ENCODE data around the gene GMDS.

Gene GMDS

DNA sequence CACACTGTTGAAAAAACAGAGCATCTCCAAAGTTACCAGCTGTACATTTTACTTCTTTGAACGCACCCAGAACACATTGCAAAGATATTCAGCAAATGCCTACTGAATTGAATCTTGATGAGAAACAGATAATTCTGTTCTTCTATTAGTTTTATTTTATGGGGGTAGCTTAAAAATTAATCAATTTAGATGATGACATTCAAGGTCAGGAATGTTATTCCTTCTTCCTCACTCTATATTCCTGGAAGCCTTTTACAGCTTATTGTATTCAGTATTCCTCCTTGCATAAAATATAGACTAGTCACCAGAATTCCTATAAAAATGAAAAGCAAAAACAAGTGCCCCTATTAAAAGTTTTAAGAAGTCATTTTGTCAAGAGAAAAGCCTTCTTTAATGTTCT, 21.4 kb upstream of the GMDS start:
- no peak for DNase-seq (ENCODE audit: low read depth in 2 of 2)
- TF ChIP-seq, protein P1, sequence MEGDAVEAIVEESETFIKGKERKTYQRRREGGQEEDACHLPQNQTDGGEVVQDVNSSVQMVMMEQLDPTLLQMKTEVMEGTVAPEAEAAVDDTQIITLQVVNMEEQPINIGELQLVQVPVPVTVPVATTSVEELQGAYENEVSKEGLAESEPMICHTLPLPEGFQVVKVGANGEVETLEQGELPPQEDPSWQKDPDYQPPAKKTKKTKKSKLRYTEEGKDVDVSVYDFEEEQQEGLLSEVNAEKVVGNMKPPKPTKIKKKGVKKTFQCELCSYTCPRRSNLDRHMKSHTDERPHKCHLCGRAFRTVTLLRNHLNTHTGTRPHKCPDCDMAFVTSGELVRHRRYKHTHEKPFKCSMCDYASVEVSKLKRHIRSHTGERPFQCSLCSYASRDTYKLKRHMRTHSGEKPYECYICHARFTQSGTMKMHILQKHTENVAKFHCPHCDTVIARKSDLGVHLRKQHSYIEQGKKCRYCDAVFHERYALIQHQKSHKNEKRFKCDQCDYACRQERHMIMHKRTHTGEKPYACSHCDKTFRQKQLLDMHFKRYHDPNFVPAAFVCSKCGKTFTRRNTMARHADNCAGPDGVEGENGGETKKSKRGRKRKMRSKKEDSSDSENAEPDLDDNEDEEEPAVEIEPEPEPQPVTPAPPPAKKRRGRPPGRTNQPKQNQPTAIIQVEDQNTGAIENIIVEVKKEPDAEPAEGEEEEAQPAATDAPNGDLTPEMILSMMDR (IDR thresholded peaks at IDR 0.05; ENCODE audit: low read depth, low read length), result no peak

GRCh38 chr6:2266031-2266795, 20.8 kb upstream of the GMDS start:
- TF ChIP-seq, protein P1 (IDR thresholded peaks at IDR 0.05; ENCODE audit: low read depth, low read length), result no peak
- DNase-seq (ENCODE audit: low read depth in 2 of 2), result no peak
- no peak overlapping the region for H3K4me3 ChIP-seq (replicated peaks in 1 of 2; ENCODE audit: low read depth in 2 of 2, low read length in 2 of 2)

More for the DNA sequence above, 21.4 kb upstream of the GMDS start:
- H3K4me3 ChIP-seq (replicated peaks in 1 of 2; ENCODE audit: low read depth in 2 of 2, low read length in 2 of 2), result no peak overlapping the region

GRCh38 chr6:2264932-2265331, 19.5 kb upstream of the GMDS start:
- DNase-seq (ENCODE audit: low read depth in 2 of 2), result peak; percentile 35 to 82
- TF ChIP-seq, protein P1 (IDR thresholded peaks at IDR 0.05; ENCODE audit: low read depth, low read length), result peak; percentile 31
- H3K4me3 ChIP-seq (replicated peaks in 1 of 2; ENCODE audit: low read depth in 2 of 2, low read length in 2 of 2), result no peak overlapping the region

- no peak for DNase-seq (ENCODE audit: low read depth in 2 of 2)
- H3K4me3 ChIP-seq (replicated peaks in 1 of 2; ENCODE audit: low read depth in 2 of 2, low read length in 2 of 2), result no peak overlapping the region
- TF ChIP-seq, protein P1 (IDR thresholded peaks at IDR 0.05; ENCODE audit: low read depth, low read length), result no peak
These were observed 18.5 kb upstream of the GMDS start for GRCh38 chr6:2263896-2264295.

DNA sequence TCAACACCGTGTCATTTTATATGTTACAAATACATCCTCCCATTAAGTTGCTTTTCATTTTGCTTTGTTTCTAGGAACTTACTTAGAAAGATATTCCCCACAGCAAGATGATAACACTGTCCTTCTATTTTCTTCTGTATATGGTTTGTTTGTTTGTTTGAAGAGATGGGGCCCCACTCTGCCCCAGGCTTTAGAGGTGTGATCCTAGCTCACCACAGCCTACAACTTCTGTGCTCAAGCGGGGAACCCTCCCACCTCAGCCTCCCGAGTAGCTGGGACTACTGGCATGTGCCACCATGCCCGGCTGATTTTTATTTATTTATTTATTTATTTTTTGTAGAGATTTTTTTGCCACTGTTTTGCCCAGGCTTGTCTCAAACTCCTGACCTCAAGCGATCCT, 14.2 kb upstream of the GMDS start:
- H3K4me3 ChIP-seq (replicated peaks in 1 of 2; ENCODE audit: low read depth in 2 of 2, low read length in 2 of 2), result no peak overlapping the region
- TF ChIP-seq, protein P1 (IDR thresholded peaks at IDR 0.05; ENCODE audit: low read depth, low read length), result no peak
- no peak for DNase-seq (ENCODE audit: low read depth in 2 of 2)

DNA sequence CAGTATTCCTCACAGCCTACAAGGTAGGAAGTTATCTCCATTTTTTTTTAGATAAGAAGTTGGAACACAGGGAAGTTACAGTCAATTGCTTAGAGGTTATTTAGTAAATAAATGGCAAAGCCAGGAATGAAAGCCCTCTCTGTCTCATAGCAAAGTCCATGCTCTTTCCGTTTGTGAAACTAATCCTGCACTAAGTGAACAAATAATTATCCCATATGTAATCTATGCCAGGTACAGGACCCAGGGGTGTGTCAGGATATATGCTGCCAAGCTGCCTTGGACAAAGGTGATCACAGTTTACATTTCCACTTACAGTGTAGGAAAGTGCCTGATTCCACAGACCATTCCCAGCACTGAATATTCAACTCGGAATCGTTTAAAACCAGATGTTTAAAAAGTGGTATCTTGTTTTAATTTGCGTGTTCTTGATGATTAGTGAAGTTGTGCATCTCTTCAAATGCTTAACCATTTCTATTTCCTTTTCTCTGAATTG, 13.6 kb upstream of the GMDS start:
- TF ChIP-seq, protein P1 (IDR thresholded peaks at IDR 0.05; ENCODE audit: low read depth, low read length), result no peak
- no peak for DNase-seq (ENCODE audit: low read depth in 2 of 2)
- no peak overlapping the region for H3K4me3 ChIP-seq (replicated peaks in 1 of 2; ENCODE audit: low read depth in 2 of 2, low read length in 2 of 2)
